ENCODE measurements around the gene SLC6A18. TPM values are rescaled to one million over a fixed set of nuclear protein-coding genes. Genes with fewer than 3 reads are reported as not detected.

Gene SLC6A18
- total and polyA plus RNA-seq, 9 of the 15 experiments (the other 6 are each of a cell fraction or from before 2014, with no cell fraction given) = not detected

GRCh38 chr5:1199649-1200494 lies 25.3 kb upstream of the SLC6A18 start (continued):
- TF ChIP-seq MGA (IDR thresholded peaks at IDR 0.05) (no peak; the same call in 1 of the 2 replicates), E2F5 (CRISPR knock-in tag; IDR thresholded peaks at IDR 0.05) (no peak), ZNF592 (IDR thresholded peaks at IDR 0.05) (peak; percentile 66; the same call in 1 of the 2 replicates), ZNF75A (CRISPR knock-in tag; IDR thresholded peaks at IDR 0.05) (no peak), ZNF507 (tag; conservative IDR thresholded peaks at IDR 0.05) (no peak), FOXJ3 (CRISPR knock-in tag; IDR thresholded peaks at IDR 0.05) (no peak)

Measured in K562 (cell line).